HL-60/S4 treated with phorbol 12-myristate 13-acetate at 8.2 ng/mL for 4 days and 3 days (cell line): ENCODE data around the gene ATAD2B.
"Not testable (repeated sequence)": the region's sequence is repeated elsewhere in the genome, so short reads cannot be mapped to it uniquely, and the experiment has no call there.

Experiments
- in situ Hi-C: fragments of 300-500 bp; cut with MboI; formaldehyde crosslinking; loops from 2 replicates; pipeline ENCODE4 v1.15.0; 2022; ENCODE audit warnings: low sequenced_read_pairs

ATAD2B gene

GRCh38 chr2:23926750-23927571 lies at the start of gene ATAD2B:
Gene ATAD2B (minus strand): TSS chr2:23927123. CDS start chr2:23926770, 353 bp downstream.
- in situ Hi-C loops: no loop called here

GRCh38 chr2:23967846-23968245 lies 40.9 kb upstream of the ATAD2B start:
- in situ Hi-C loops: no loop called here

GRCh38 chr2:23954325-23955014 lies 27.5 kb upstream of the ATAD2B start:
- in situ Hi-C loops: no loop called here

GRCh38 chr2:23953625-23954024 lies 26.7 kb upstream of the ATAD2B start:
- in situ Hi-C loops: no loop called here

GRCh38 chr2:23952558-23952957 lies 25.6 kb upstream of the ATAD2B start:
- in situ Hi-C loops: not testable (repeated sequence)

GRCh38 chr2:23947350-23947749 lies 20.4 kb upstream of the ATAD2B start:
- in situ Hi-C loops: no loop called here

GRCh38 chr2:23944976-23945375 lies 18.1 kb upstream of the ATAD2B start:
- in situ Hi-C loops: no loop called here

- in situ Hi-C loops: no loop called here
Observed at GRCh38 chr2:23944527-23944926, 17.6 kb upstream of the ATAD2B start.

- in situ Hi-C loops: no loop called here
Observed at GRCh38 chr2:23943666-23944065, 16.7 kb upstream of the ATAD2B start.

- in situ Hi-C loops: no loop called here
Observed at GRCh38 chr2:23941644-23942043, 14.7 kb upstream of the ATAD2B start.

- in situ Hi-C loops: no loop called here
Observed at GRCh38 chr2:23940718-23941620, 14.0 kb upstream of the ATAD2B start.

GRCh38 chr2:23939987-23940717 lies 13.2 kb upstream of the ATAD2B start, which contains the start of gene UBXN2A:
Gene UBXN2A (plus strand): TSS chr2:23940463. CDS start chr2:23958315, 17,852 bp downstream.
- in situ Hi-C loops: no loop called here

GRCh38 chr2:23934259-23934658 lies 7.3 kb upstream of the ATAD2B start:
- in situ Hi-C loops: no loop called here

GRCh38 chr2:23926290-23926749 lies 603 bp downstream of the ATAD2B start:
- in situ Hi-C loops: no loop called here

GRCh38 chr2:23925702-23926289 lies 1.1 kb downstream of the ATAD2B start:
- in situ Hi-C loops: no loop called here

- in situ Hi-C loops: no loop called here
Observed at GRCh38 chr2:23924589-23925359, 2.1 kb downstream of the ATAD2B start.

- in situ Hi-C loops: no loop called here
Observed at GRCh38 chr2:23918837-23919489, 8.0 kb downstream of the ATAD2B start.

GRCh38 chr2:23916727-23917405 lies 10.1 kb downstream of the ATAD2B start:
- in situ Hi-C loops: no loop called here
